Brain microvascular endothelial cell (primary cell): ENCODE data around the gene PHACTR1.

Experiments used
- DNase-seq: peaks from one replicate; pipeline ENCODE4 v3.0.0-alpha.2; 2020
- H3K27ac ChIP-seq: fragments of 250-450 bp; sonication (Bioruptor Pico); 2 replicates; pipeline ENCODE4 v1.5.1; 2020; ENCODE audit warnings: mild to moderate bottlenecking, moderate library complexity
- H3K27me3 ChIP-seq: fragments of 250-450 bp; sonication (Bioruptor Pico); replicated peaks from 2 replicates; pipeline ENCODE4 v1.5.1; 2020; ENCODE audit warnings: mild to moderate bottlenecking
- H3K36me3 ChIP-seq: fragments of 250-450 bp; sonication (Bioruptor Pico); replicated peaks from 2 replicates; pipeline ENCODE4 v1.5.1; 2020; ENCODE audit warnings: mild to moderate bottlenecking
- H3K4me3 ChIP-seq: 2 replicates; pipeline ENCODE4 v1.5.1; 2011; ENCODE audit warnings: low read depth, mild to moderate bottlenecking, control low read depth, low read length, moderate library complexity
- in situ Hi-C: cut with HindIII; loops from 2 replicates; pipeline ENCODE4 v1.10.0; 2017; ENCODE audit warnings: low sequenced_read_pairs, low pct_ligation_motif_present
- TF ChIP-seq, protein P1 (sequence below): IDR thresholded peaks from 2 replicates; pipeline ENCODE4 v1.5.1; 2011; ENCODE audit warnings: low read depth, mild to moderate bottlenecking, moderate library complexity, low read length, control low read depth, inconsistent platforms; ENCODE audit errors: missing control alignments

Gene PHACTR1

GRCh38 chr6:13228264-13229204 is 512.0 kb downstream of the PHACTR1 start:
- in situ Hi-C loops = no loop called here

GRCh38 chr6:13229205-13230085 is 512.9 kb downstream of the PHACTR1 start:
- DNase-seq = peak; percentile 2
- in situ Hi-C loops = no loop called here
- H3K4me3 ChIP-seq = no peak overlapping the region
- TF ChIP-seq, protein P1, sequence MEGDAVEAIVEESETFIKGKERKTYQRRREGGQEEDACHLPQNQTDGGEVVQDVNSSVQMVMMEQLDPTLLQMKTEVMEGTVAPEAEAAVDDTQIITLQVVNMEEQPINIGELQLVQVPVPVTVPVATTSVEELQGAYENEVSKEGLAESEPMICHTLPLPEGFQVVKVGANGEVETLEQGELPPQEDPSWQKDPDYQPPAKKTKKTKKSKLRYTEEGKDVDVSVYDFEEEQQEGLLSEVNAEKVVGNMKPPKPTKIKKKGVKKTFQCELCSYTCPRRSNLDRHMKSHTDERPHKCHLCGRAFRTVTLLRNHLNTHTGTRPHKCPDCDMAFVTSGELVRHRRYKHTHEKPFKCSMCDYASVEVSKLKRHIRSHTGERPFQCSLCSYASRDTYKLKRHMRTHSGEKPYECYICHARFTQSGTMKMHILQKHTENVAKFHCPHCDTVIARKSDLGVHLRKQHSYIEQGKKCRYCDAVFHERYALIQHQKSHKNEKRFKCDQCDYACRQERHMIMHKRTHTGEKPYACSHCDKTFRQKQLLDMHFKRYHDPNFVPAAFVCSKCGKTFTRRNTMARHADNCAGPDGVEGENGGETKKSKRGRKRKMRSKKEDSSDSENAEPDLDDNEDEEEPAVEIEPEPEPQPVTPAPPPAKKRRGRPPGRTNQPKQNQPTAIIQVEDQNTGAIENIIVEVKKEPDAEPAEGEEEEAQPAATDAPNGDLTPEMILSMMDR = no peak
- no peaks in the 10 kb centered on the region for H3K27me3 ChIP-seq
- H3K36me3 ChIP-seq = no peaks in the 10 kb centered on the region
- H3K27ac ChIP-seq = no peak overlapping the region

More at GRCh38 chr6:13228264-13229204, 512.0 kb downstream of the PHACTR1 start:
- DNase-seq = no peak
- no peak overlapping the region for H3K4me3 ChIP-seq
- H3K27ac ChIP-seq = no peak overlapping the region
- H3K36me3 ChIP-seq = no peaks in the 10 kb centered on the region
- TF ChIP-seq, protein P1 = no peak
- H3K27me3 ChIP-seq = no peaks in the 10 kb centered on the region

DNA sequence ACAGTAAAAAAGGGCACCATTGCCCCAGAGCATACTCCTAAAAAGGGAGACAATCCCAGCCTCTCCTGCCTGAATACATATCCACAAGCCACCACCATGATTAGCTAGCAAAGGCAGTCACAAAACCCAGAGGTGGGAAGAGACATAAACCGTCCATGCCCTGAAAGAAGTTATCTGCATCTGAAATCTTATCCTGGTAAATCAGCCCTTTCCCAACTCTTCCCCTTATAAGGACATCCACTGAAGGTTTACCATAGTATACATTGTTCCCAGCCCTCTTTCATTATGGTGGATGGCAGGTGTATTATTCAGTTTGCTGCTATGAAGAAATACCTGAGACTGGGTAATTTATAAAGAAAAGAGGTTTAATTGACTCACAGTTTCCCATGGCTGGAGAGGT is 516.5 kb downstream of the PHACTR1 start:
- TF ChIP-seq, protein P1 = no peak
- no peaks in the 10 kb centered on the region for H3K36me3 ChIP-seq
- H3K27me3 ChIP-seq = no peaks in the 10 kb centered on the region
- H3K4me3 ChIP-seq = no peak overlapping the region
- no peak for DNase-seq
- no peak overlapping the region for H3K27ac ChIP-seq
- in situ Hi-C loops = no loop called here

DNA sequence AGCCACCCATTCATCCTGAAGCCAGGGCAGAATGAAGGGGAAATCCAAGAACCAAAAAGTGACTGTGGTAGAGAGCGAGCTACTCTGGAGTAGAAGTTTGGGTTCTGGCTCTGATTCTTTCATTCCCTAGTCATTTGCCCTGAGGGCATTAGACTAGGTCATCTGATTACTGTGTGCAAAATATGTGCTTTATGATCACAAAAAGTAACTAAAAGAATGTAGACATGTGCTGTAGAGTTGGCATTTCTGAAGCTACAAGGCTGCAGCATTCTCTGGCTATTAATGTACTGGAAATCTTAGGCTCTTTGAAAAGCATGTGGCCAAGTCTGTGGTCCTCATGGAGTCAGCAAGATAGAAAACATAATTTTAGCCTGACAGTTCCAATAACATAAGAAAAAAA is 517.6 kb downstream of the PHACTR1 start:
- Histone ChIP-seq H3K27ac (no peak overlapping the region), H3K36me3 (no peaks in the 10 kb centered on the region), H3K27me3 (no peaks in the 10 kb centered on the region), H3K4me3 (no peak overlapping the region)
- no peak for DNase-seq
- in situ Hi-C loops = no loop called here
- TF ChIP-seq, protein P1 = no peak

DNA sequence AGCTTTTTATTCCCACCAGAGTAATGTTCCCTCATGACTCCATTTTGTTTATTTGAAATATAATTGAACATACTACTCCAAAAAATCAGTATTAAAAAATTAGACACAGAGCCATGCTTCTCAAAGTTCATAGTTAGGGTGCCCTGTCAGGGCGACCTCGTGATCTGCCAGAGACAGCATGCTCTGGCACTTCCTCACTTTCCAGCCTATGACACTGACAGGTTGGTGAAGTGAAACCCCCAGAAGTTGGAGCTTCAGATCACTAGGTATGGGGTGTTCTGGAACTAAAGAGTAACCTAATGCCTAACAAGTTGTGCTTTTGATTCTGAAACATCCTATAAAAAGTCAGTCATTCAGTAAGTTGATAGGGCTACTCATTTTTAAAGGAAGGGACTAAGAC is 518.8 kb downstream of the PHACTR1 start:
- H3K36me3 ChIP-seq = no peaks in the 10 kb centered on the region
- in situ Hi-C loops = no loop called here
- H3K27ac ChIP-seq = no peak overlapping the region
- no peak for DNase-seq
- TF ChIP-seq, protein P1 = no peak
- H3K27me3 ChIP-seq = no peaks in the 10 kb centered on the region
- H3K4me3 ChIP-seq = no peak overlapping the region
